ENCODE results near the gene PIK3R4.

- TF ChIP-seq, protein P1, sequence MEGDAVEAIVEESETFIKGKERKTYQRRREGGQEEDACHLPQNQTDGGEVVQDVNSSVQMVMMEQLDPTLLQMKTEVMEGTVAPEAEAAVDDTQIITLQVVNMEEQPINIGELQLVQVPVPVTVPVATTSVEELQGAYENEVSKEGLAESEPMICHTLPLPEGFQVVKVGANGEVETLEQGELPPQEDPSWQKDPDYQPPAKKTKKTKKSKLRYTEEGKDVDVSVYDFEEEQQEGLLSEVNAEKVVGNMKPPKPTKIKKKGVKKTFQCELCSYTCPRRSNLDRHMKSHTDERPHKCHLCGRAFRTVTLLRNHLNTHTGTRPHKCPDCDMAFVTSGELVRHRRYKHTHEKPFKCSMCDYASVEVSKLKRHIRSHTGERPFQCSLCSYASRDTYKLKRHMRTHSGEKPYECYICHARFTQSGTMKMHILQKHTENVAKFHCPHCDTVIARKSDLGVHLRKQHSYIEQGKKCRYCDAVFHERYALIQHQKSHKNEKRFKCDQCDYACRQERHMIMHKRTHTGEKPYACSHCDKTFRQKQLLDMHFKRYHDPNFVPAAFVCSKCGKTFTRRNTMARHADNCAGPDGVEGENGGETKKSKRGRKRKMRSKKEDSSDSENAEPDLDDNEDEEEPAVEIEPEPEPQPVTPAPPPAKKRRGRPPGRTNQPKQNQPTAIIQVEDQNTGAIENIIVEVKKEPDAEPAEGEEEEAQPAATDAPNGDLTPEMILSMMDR (IDR thresholded peaks at IDR 0.05) = no peak
- TF ChIP-seq POLR2A (IDR thresholded peaks at IDR 0.05) = no peak
Observed at GRCh38 chr3:130661140-130661891, 85.3 kb downstream of the PIK3R4 start.
